DND-41 (cell line): ENCODE measurements around the gene NDUFAB1.

ENCODE experiments used
- CTCF ChIP-seq: IDR thresholded peaks from 2 replicates; pipeline ENCODE4 v1.5.1; 2012; ENCODE audit warnings: borderline replicate concordance, low read length, moderate library complexity, mild to moderate bottlenecking; ENCODE audit not compliant: poor library complexity, severe bottlenecking; ENCODE audit errors: extremely low read depth
- EZH2 ChIP-seq: IDR thresholded peaks from 3 replicates; pipeline ENCODE4 v1.6.1; 2012; ENCODE audit warnings: borderline replicate concordance, low read depth, mild to moderate bottlenecking, moderate library complexity, low read length, inconsistent platforms; ENCODE audit not compliant: severe bottlenecking

GRCh38 chr16:23572394-23572793 lies 23.7 kb downstream of the NDUFAB1 start:
- no peak for TF ChIP-seq CTCF
- TF ChIP-seq EZH2: no peak
